ENCODE data around the gene KLK14. TPM values are rescaled to one million over a fixed set of nuclear protein-coding genes. Genes with fewer than 3 reads are reported as not detected.

Gene KLK14
- total and polyA plus RNA-seq, 2 experiments from 2014 or later, result 0.42 TPM; not detected in 1

DNA sequence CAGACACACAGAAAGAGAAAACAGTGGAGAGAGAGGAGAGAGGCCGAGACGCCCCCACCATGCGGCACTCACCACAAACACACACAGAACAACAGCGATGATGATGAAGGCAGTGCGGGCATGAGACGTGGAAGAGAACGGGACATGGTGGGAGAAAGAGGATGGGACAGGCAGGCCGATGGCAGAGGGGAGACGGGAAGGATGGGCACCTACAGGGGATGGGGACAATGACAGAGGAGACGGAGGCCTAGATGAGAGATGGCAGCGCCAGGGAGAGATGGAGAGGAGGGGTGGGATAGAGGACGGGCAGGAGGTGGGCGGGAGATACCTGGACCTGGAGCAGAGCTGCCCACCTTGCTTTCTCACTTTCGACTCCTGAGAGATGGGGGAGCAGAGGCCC is 1.1 kb upstream of the KLK14 start:
- DNase-seq (ENCODE audit: low spot score) (no peak), ATAC-seq (no peak)
- Histone ChIP-seq H2AFZ (no peak overlapping the region), H3K4me2 (no peak overlapping the region), H3K79me2 (replicated peaks; ENCODE audit: insufficient read depth) (no peaks in the 10 kb centered on the region), H3K4me3 (no peak overlapping the region), H3K27ac (ENCODE audit: low read depth) (no peak overlapping the region), H4K20me1 (replicated peaks; ENCODE audit: insufficient read depth) (no peaks in the 10 kb centered on the region), H3K9me2 (ENCODE audit: insufficient read depth) (no peaks in the 10 kb centered on the region), H3K36me3 (ENCODE audit: insufficient read depth) (no peaks in the 10 kb centered on the region), H3K4me1 (ENCODE audit: insufficient read depth) (no peaks in the 10 kb centered on the region), H3K27me3 (ENCODE audit: insufficient read depth) (no peaks in the 10 kb centered on the region), H3F3A (replicated peaks; ENCODE audit: low read depth) (no peaks in the 10 kb centered on the region)
- peaks cover 23% of the 10 kb centered on the region for H3K4me1 Mint-ChIP-seq
- no peak overlapping the region for H3K27ac Mint-ChIP-seq
- H3K27me3 Mint-ChIP-seq (ENCODE audit: insufficient read depth, low read depth, poor library complexity), result peaks cover 24% of the 10 kb centered on the region
- no peak overlapping the region; the same call in 2 of the 3 replicates for H3K4me3 Mint-ChIP-seq
- no peaks in the 10 kb centered on the region; the same call in 2 of the 3 replicates for H3K36me3 Mint-ChIP-seq (ENCODE audit: low read depth)
- H3K9me3 Mint-ChIP-seq, result no peaks in the 10 kb centered on the region
- TF ChIP-seq ZNF114 (CRISPR knock-in tag; IDR thresholded peaks at IDR 0.05) (no peak), NANOG (IDR thresholded peaks at IDR 0.05; ENCODE audit: borderline replicate concordance) (no peak), JUNB (IDR thresholded peaks at IDR 0.05; ENCODE audit: unreplicated experiment) (no peak), CREB1 (CRISPR knock-in tag; IDR thresholded peaks at IDR 0.05; ENCODE audit: low read depth) (no peak), EZH2phosphoT487 (IDR thresholded peaks at IDR 0.05; ENCODE audit: unreplicated experiment) (no peak), STAT1 (IDR thresholded peaks at IDR 0.05; ENCODE audit: unreplicated experiment) (no peak), POLR2AphosphoS5 (IDR thresholded peaks at IDR 0.05; ENCODE audit: low read depth) (no peak), ZNF331 (CRISPR knock-in tag; IDR thresholded peaks at IDR 0.05; ENCODE audit: low read depth) (no peak), EZH2 (IDR thresholded peaks at IDR 0.05; ENCODE audit: low read depth, unreplicated experiment) (no peak)
- TF ChIP-seq, protein P1, sequence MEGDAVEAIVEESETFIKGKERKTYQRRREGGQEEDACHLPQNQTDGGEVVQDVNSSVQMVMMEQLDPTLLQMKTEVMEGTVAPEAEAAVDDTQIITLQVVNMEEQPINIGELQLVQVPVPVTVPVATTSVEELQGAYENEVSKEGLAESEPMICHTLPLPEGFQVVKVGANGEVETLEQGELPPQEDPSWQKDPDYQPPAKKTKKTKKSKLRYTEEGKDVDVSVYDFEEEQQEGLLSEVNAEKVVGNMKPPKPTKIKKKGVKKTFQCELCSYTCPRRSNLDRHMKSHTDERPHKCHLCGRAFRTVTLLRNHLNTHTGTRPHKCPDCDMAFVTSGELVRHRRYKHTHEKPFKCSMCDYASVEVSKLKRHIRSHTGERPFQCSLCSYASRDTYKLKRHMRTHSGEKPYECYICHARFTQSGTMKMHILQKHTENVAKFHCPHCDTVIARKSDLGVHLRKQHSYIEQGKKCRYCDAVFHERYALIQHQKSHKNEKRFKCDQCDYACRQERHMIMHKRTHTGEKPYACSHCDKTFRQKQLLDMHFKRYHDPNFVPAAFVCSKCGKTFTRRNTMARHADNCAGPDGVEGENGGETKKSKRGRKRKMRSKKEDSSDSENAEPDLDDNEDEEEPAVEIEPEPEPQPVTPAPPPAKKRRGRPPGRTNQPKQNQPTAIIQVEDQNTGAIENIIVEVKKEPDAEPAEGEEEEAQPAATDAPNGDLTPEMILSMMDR (conservative IDR thresholded peaks at IDR 0.05; ENCODE audit: low read depth in 2 of 2), result no peak
- TF ChIP-seq, protein P2, sequence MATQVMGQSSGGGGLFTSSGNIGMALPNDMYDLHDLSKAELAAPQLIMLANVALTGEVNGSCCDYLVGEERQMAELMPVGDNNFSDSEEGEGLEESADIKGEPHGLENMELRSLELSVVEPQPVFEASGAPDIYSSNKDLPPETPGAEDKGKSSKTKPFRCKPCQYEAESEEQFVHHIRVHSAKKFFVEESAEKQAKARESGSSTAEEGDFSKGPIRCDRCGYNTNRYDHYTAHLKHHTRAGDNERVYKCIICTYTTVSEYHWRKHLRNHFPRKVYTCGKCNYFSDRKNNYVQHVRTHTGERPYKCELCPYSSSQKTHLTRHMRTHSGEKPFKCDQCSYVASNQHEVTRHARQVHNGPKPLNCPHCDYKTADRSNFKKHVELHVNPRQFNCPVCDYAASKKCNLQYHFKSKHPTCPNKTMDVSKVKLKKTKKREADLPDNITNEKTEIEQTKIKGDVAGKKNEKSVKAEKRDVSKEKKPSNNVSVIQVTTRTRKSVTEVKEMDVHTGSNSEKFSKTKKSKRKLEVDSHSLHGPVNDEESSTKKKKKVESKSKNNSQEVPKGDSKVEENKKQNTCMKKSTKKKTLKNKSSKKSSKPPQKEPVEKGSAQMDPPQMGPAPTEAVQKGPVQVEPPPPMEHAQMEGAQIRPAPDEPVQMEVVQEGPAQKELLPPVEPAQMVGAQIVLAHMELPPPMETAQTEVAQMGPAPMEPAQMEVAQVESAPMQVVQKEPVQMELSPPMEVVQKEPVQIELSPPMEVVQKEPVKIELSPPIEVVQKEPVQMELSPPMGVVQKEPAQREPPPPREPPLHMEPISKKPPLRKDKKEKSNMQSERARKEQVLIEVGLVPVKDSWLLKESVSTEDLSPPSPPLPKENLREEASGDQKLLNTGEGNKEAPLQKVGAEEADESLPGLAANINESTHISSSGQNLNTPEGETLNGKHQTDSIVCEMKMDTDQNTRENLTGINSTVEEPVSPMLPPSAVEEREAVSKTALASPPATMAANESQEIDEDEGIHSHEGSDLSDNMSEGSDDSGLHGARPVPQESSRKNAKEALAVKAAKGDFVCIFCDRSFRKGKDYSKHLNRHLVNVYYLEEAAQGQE (IDR thresholded peaks at IDR 0.05; ENCODE audit: unreplicated experiment), result no peak
- TF ChIP-seq, protein P3, sequence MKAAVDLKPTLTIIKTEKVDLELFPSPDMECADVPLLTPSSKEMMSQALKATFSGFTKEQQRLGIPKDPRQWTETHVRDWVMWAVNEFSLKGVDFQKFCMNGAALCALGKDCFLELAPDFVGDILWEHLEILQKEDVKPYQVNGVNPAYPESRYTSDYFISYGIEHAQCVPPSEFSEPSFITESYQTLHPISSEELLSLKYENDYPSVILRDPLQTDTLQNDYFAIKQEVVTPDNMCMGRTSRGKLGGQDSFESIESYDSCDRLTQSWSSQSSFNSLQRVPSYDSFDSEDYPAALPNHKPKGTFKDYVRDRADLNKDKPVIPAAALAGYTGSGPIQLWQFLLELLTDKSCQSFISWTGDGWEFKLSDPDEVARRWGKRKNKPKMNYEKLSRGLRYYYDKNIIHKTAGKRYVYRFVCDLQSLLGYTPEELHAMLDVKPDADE (IDR thresholded peaks at IDR 0.05), result no peak
- TF ChIP-seq, protein P4, sequence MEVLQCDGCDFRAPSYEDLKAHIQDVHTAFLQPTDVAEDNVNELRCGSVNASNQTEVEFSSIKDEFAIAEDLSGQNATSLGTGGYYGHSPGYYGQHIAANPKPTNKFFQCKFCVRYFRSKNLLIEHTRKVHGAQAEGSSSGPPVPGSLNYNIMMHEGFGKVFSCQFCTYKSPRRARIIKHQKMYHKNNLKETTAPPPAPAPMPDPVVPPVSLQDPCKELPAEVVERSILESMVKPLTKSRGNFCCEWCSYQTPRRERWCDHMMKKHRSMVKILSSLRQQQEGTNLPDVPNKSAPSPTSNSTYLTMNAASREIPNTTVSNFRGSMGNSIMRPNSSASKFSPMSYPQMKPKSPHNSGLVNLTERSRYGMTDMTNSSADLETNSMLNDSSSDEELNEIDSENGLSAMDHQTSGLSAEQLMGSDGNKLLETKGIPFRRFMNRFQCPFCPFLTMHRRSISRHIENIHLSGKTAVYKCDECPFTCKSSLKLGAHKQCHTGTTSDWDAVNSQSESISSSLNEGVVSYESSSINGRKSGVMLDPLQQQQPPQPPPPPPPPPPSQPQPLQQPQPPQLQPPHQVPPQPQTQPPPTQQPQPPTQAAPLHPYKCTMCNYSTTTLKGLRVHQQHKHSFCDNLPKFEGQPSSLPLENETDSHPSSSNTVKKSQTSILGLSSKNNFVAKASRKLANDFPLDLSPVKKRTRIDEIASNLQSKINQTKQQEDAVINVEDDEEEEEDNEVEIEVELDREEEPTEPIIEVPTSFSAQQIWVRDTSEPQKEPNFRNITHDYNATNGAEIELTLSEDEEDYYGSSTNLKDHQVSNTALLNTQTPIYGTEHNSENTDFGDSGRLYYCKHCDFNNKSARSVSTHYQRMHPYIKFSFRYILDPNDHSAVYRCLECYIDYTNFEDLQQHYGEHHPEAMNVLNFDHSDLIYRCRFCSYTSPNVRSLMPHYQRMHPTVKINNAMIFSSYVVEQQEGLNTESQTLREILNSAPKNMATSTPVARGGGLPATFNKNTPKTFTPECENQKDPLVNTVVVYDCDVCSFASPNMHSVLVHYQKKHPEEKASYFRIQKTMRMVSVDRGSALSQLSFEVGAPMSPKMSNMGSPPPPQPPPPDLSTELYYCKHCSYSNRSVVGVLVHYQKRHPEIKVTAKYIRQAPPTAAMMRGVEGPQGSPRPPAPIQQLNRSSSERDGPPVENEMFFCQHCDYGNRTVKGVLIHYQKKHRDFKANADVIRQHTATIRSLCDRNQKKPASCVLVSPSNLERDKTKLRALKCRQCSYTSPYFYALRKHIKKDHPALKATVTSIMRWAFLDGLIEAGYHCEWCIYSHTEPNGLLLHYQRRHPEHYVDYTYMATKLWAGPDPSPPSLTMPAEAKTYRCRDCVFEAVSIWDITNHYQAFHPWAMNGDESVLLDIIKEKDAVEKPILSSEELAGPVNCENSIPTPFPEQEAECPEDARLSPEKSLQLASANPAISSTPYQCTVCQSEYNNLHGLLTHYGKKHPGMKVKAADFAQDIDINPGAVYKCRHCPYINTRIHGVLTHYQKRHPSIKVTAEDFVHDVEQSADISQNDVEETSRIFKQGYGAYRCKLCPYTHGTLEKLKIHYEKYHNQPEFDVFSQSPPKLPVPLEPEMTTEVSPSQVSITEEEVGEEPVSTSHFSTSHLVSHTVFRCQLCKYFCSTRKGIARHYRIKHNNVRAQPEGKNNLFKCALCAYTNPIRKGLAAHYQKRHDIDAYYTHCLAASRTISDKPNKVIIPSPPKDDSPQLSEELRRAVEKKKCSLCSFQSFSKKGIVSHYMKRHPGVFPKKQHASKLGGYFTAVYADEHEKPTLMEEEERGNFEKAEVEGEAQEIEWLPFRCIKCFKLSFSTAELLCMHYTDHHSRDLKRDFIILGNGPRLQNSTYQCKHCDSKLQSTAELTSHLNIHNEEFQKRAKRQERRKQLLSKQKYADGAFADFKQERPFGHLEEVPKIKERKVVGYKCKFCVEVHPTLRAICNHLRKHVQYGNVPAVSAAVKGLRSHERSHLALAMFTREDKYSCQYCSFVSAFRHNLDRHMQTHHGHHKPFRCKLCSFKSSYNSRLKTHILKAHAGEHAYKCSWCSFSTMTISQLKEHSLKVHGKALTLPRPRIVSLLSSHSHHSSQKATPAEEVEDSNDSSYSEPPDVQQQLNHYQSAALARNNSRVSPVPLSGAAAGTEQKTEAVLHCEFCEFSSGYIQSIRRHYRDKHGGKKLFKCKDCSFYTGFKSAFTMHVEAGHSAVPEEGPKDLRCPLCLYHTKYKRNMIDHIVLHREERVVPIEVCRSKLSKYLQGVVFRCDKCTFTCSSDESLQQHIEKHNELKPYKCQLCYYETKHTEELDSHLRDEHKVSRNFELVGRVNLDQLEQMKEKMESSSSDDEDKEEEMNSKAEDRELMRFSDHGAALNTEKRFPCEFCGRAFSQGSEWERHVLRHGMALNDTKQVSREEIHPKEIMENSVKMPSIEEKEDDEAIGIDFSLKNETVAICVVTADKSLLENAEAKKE (CRISPR knock-in tag; IDR thresholded peaks at IDR 0.05), result no peak
